H1 (cell line): ENCODE data around the gene TRAF3IP1. TPM values are rescaled to one million over a fixed set of nuclear protein-coding genes. Genes with fewer than 3 reads are reported as not detected.

ENCODE experiments used
- CTCF ChIA-PET: fragments of 300-600 bp; sonication (Branson Sonifier 250); formaldehyde crosslinking; loops from one replicate; lab custom pipeline; 2021; ENCODE audit not compliant: partially characterized antibody; lab: Charles Lee
- POLR2A ChIA-PET: fragments of 300-600 bp; sonication (Branson Sonifier 250); formaldehyde crosslinking; loops from one replicate; lab custom pipeline; 2021; ENCODE audit warnings: inconsistent platforms; ENCODE audit not compliant: partially characterized antibody; lab: Charles Lee
- DNase-seq, 2 experiments: peaks; one replicate each; pipeline versions ENCODE4 v3.0.0 to v3.0.0-alpha.2; 2010 to 2022; ENCODE audit warnings: low spot score in 2 of 2, low read depth in 1 of 2, mixed read lengths in 1 of 2
- FAIRE-seq: peaks from 2 replicates; lab custom pipeline; 2011; peaks lifted over from hg19 to GRCh38; lab: Jason Lieb, UNC
- H2AFZ ChIP-seq: 2 replicates; pipeline ENCODE4 v1.8.1; 2012; ENCODE audit warnings: low read length, inconsistent platforms
- H2AK5ac ChIP-seq: 2 replicates; pipeline ENCODE4 v1.6.1; 2013; ENCODE audit warnings: low read depth, low read length
- H2BK120ac ChIP-seq: replicated peaks from 2 replicates; pipeline ENCODE3; 2013; ENCODE audit warnings: low read depth, low read length, inconsistent platforms
- H2BK12ac ChIP-seq: 2 replicates; pipeline ENCODE4 v1.6.1; 2013; ENCODE audit warnings: low read depth, low read length
- H2BK15ac ChIP-seq: 2 replicates; pipeline ENCODE4 v1.6.1; 2013; ENCODE audit warnings: low read length
- H2BK20ac ChIP-seq: 2 replicates; pipeline ENCODE4 v1.6.1; 2013; ENCODE audit warnings: low read length
- H2BK5ac ChIP-seq: 2 replicates; pipeline ENCODE4 v1.6.1; 2013; ENCODE audit warnings: low read depth, low read length
- H3K14ac ChIP-seq: 2 replicates; pipeline ENCODE4 v1.6.1; 2013; ENCODE audit warnings: inconsistent platforms; ENCODE audit not compliant: insufficient read length
- H3K18ac ChIP-seq: 2 replicates; pipeline ENCODE4 v1.6.1; 2013; ENCODE audit warnings: low read length; ENCODE audit errors: extremely low read depth
- H3K23ac ChIP-seq: 2 replicates; pipeline ENCODE4 v1.6.1; 2013; ENCODE audit warnings: inconsistent platforms; ENCODE audit not compliant: insufficient read length
- H3K23me2 ChIP-seq: 2 replicates; pipeline ENCODE4 v1.6.1; 2013; ENCODE audit warnings: low read depth, low read length
- H3K27ac ChIP-seq: 2 replicates; pipeline ENCODE4 v1.6.1; 2011; ENCODE audit warnings: low read depth, low read length, inconsistent platforms
- H3K27me3 ChIP-seq, 4 experiments: replicated peaks in 1 of 4; 1 replicate in 1 of 4; 2 replicates in 3 of 4; pipeline versions ENCODE4 v1.6.1 to v1.8.1; 2011 to 2013; ENCODE audit warnings: low read length in 3 of 4, mild to moderate bottlenecking in 3 of 4, inconsistent platforms in 2 of 4, mixed read lengths in 2 of 4, moderate library complexity in 1 of 4; ENCODE audit not compliant: control insufficient read depth in 3 of 4, insufficient read depth in 3 of 4; ENCODE audit errors: extremely low read depth in 1 of 4
- H3K36me3 ChIP-seq, 4 experiments: 2 replicates each; pipeline versions ENCODE4 v1.6.1 to v1.8.1; 2011 to 2013; ENCODE audit warnings: mild to moderate bottlenecking in 4 of 4, low read length in 3 of 4, moderate library complexity in 2 of 4, control low read depth in 1 of 4, inconsistent platforms in 1 of 4; ENCODE audit not compliant: insufficient read depth in 4 of 4, control insufficient read depth in 2 of 4
- H3K4ac ChIP-seq: replicated peaks from 2 replicates; pipeline ENCODE3; 2013; ENCODE audit warnings: low read length, low read depth, mixed read lengths, inconsistent platforms; ENCODE audit not compliant: insufficient read length
- H3K4me1 ChIP-seq, 4 experiments: replicated peaks in 1 of 4; 1 replicate in 1 of 4; 2 replicates in 3 of 4; pipeline versions ENCODE4 v1.6.1 to v1.8.1; 2011 to 2013; ENCODE audit warnings: low read length in 3 of 4, inconsistent platforms in 2 of 4, mixed read lengths in 1 of 4; ENCODE audit not compliant: insufficient read depth in 4 of 4, control insufficient read depth in 3 of 4
- H3K4me2 ChIP-seq, 2 experiments: 2 replicates each; pipeline versions ENCODE4 v1.6.1 to v1.8.1; 2011 to 2013; ENCODE audit warnings: low read depth in 2 of 2, low read length in 2 of 2, control low read depth in 1 of 2, inconsistent platforms in 1 of 2, mild to moderate bottlenecking in 1 of 2; ENCODE audit not compliant: insufficient read depth in 1 of 2
- H3K4me3 ChIP-seq, 4 experiments: fragments of 200-600, 300-600 bp in 1 of 4; sonication (generic), shearing (Covaris generic), sonication (Bioruptor Twin) in 1 of 4; 2 replicates each; pipeline versions ENCODE4 v1.5.1 to v1.8.1; 2011 to 2016; ENCODE audit warnings: low read length in 4 of 4, low read depth in 3 of 4, control low read depth in 2 of 4, inconsistent platforms in 2 of 4, mild to moderate bottlenecking in 2 of 4, mixed read lengths in 1 of 4, moderate library complexity in 1 of 4; ENCODE audit not compliant: insufficient read depth in 2 of 4; ENCODE audit errors: extremely low read depth in 1 of 4
- H3K56ac ChIP-seq: replicated peaks from 2 replicates; pipeline ENCODE3; 2013; ENCODE audit warnings: low read depth, mild to moderate bottlenecking, mixed read lengths, low read length, inconsistent platforms; ENCODE audit not compliant: insufficient read length
- H3K79me1 ChIP-seq: 2 replicates; pipeline ENCODE4 v1.6.1; 2013; ENCODE audit warnings: low read depth, low read length, control low read depth
- H3K79me2 ChIP-seq, 2 experiments: 2 replicates each; pipeline versions ENCODE4 v1.6.1 to v1.8.1; 2012 to 2013; ENCODE audit warnings: low read length in 2 of 2, mild to moderate bottlenecking in 2 of 2, inconsistent platforms in 1 of 2; ENCODE audit not compliant: insufficient read depth in 2 of 2, control insufficient read depth in 1 of 2
- H3K9ac ChIP-seq, 4 experiments: replicated peaks in 1 of 4; 1 replicate in 1 of 4; 2 replicates in 3 of 4; pipeline versions ENCODE4 v1.6.1 to v1.8.1; 2011 to 2013; ENCODE audit warnings: low read depth in 3 of 4, low read length in 3 of 4, control low read depth in 2 of 4, mild to moderate bottlenecking in 2 of 4, moderate library complexity in 2 of 4, inconsistent platforms in 1 of 4; ENCODE audit errors: extremely low read depth in 1 of 4
- H3K9me3 ChIP-seq, 2 experiments: 2 replicates each; pipeline versions ENCODE4 v1.6.1 to v1.8.1; 2012 to 2013; ENCODE audit warnings: mild to moderate bottlenecking in 2 of 2, moderate library complexity in 2 of 2, control low read depth in 1 of 2, inconsistent platforms in 1 of 2, low read depth in 1 of 2, low read length in 1 of 2, mixed read lengths in 1 of 2; ENCODE audit not compliant: insufficient read depth in 2 of 2
- H4K20me1 ChIP-seq, 2 experiments: replicated peaks in 1 of 2; 2 replicates each; pipeline versions ENCODE3 to v1.8.1; 2011 to 2013; ENCODE audit warnings: inconsistent platforms in 2 of 2, low read length in 2 of 2, mild to moderate bottlenecking in 1 of 2; ENCODE audit not compliant: insufficient read depth in 2 of 2, control insufficient read depth in 1 of 2
- H4K5ac ChIP-seq: 2 replicates; pipeline ENCODE4 v1.6.1; 2013; ENCODE audit warnings: low read length, low read depth, mixed read lengths, inconsistent platforms; ENCODE audit not compliant: insufficient read length
- H4K8ac ChIP-seq: 2 replicates; pipeline ENCODE4 v1.8.0; 2013; ENCODE audit warnings: mild to moderate bottlenecking, moderate library complexity, low read length, inconsistent platforms; ENCODE audit not compliant: insufficient read depth; ENCODE audit errors: extremely low read depth
- H4K91ac ChIP-seq: replicated peaks from 2 replicates; pipeline ENCODE3; 2013; ENCODE audit warnings: low read length, mixed read lengths, inconsistent platforms; ENCODE audit not compliant: insufficient read length
- ASH2L ChIP-seq: fragments of 200-600, 300-600 bp; sonication (generic); IDR thresholded peaks from one replicate; pipeline ENCODE4 v1.7.1; 2017; ENCODE audit warnings: low read length
- BRCA1 ChIP-seq: IDR thresholded peaks from 2 replicates; pipeline ENCODE4 v1.6.1; 2012; ENCODE audit warnings: low read depth, low read length, improper control_type of control experiment
- CHD2 ChIP-seq: IDR thresholded peaks from 2 replicates; pipeline ENCODE4 v1.6.1; 2012; ENCODE audit warnings: low read length, improper control_type of control experiment
- CTCF ChIP-seq, 3 experiments: IDR thresholded peaks; 1 replicate in 2 of 3; 2 replicates in 1 of 3; pipeline versions ENCODE4 v1.5.1 to v1.6.1; 2011; ENCODE audit warnings: low read length in 3 of 3, mild to moderate bottlenecking in 3 of 3, inconsistent platforms in 2 of 3, low read depth in 1 of 3, moderate library complexity in 1 of 3; ENCODE audit not compliant: insufficient read depth in 1 of 3; ENCODE audit errors: control extremely low read depth in 1 of 3
- E2F6 ChIP-seq: IDR thresholded peaks from 2 replicates; pipeline ENCODE4 v1.6.1; 2012; ENCODE audit warnings: inconsistent platforms
- GTF2F1 ChIP-seq: IDR thresholded peaks from 2 replicates; pipeline ENCODE4 v1.6.1; 2012; ENCODE audit warnings: low read depth, low read length, improper control_type of control experiment, borderline replicate concordance
- JUN ChIP-seq: IDR thresholded peaks from 2 replicates; pipeline ENCODE4 v1.6.1; 2011; ENCODE audit warnings: low read depth, mild to moderate bottlenecking, improper control_type of control experiment, low read length
- POLR2AphosphoS5 ChIP-seq: IDR thresholded peaks from 2 replicates; pipeline ENCODE4 v1.6.1; 2011; ENCODE audit warnings: low read depth, low read length
- SP1 ChIP-seq: IDR thresholded peaks from 2 replicates; pipeline ENCODE4 v1.6.1; 2011; ENCODE audit warnings: low read depth, low read length
- SP2 ChIP-seq: IDR thresholded peaks from 2 replicates; pipeline ENCODE4 v1.6.1; 2012; ENCODE audit warnings: mild to moderate bottlenecking, low read length, inconsistent platforms
- TAF1 ChIP-seq: IDR thresholded peaks from 2 replicates; pipeline ENCODE4 v1.6.1; 2011; ENCODE audit warnings: mild to moderate bottlenecking, low read depth, low read length
- YY1 ChIP-seq: IDR thresholded peaks from 2 replicates; pipeline ENCODE4 v1.6.1; 2011; ENCODE audit warnings: low read depth, mild to moderate bottlenecking, low read length
- WGBS, 2 experiments: shearing (Covaris generic) in 1 of 2; methylation state at CpG; one replicate each; pipeline versions ENCODE4 v1.1.6 to v1.1.7; 2013 to 2015; ENCODE audit warnings: low lambda C conversion rate in 2 of 2, mixed read lengths in 2 of 2, inconsistent platforms in 1 of 2, low coverage in 1 of 2, missing lambda C conversion rate in 1 of 2; ENCODE audit not compliant: insufficient replicate concordance in 2 of 2, insufficient coverage in 1 of 2, insufficient read length in 1 of 2; ENCODE audit errors: extremely low coverage in 1 of 2, missing lambda C conversion rate in 1 of 2; 5-methylcytosine and 5-hydroxymethylcytosine counted together
- polyA plus RNA-seq, 7 experiments: library from polyadenylated mRNA; depleted of rRNA in 3 of 7; stranded (reverse) in 5 of 7; unstranded in 2 of 7; fragments of >200 nt in 5 of 7; fragments of 200-250 nt in 2 of 7; gene quantifications; 1 replicate in 5 of 7; 2 replicates in 1 of 7; 4 replicates in 1 of 7; pipeline versions ENCODE4 v1.2.1 to v1.2.3, GENCODE V29; 2011 to 2013; ENCODE audit warnings: missing spikeins in 2 of 7, mixed read lengths in 2 of 7
- total RNA-seq: library from RNA; stranded (reverse); fragmentation: NEBNext Ultra II Directional; extraction: Animal tissue kit (Norgen Biotek cat#: 25700); gene quantifications from 2 replicates; pipeline ENCODE4 v1.2.1, GENCODE V29; 2021

The TRAF3IP1 gene
- total and polyA plus RNA-seq, 2 of the 8 experiments (the other 6 are each of a cell fraction or from before 2014, with no cell fraction given), result 2.3 to 17.5 TPM

GRCh38 chr2:238315031-238315595, 5.2 kb upstream of the TRAF3IP1 start:
- no peak overlapping the region for H3K9ac ChIP-seq
- POLR2A ChIA-PET, result no interaction called here
- no peaks in the 10 kb centered on the region for H3K79me1 ChIP-seq
- no peak overlapping the region for H3K14ac ChIP-seq
- 83% methylated on average over 13 of the region's 13 CpGs; no CpG with 5 or more reads in 1 of the 2 experiments for WGBS, 2 experiments
- H3K4me2 ChIP-seq, result no peak overlapping the region
- no peak overlapping the region for H4K5ac ChIP-seq
- H2BK5ac ChIP-seq, result no peak overlapping the region; the same call in 1 of the 2 replicates
- H3K23ac ChIP-seq, result no peak overlapping the region
- H4K91ac ChIP-seq, result no peak overlapping the region
- 0 out of 7 replicates have a peak, but pooled peaks cover 0 to 2% (median 0%) of the 10 kb centered on the region in 4 experiments for H3K4me1 ChIP-seq
- no peak overlapping the region for H2BK15ac ChIP-seq
- H4K8ac ChIP-seq, result no peak overlapping the region; the same call in 1 of the 2 replicates
- H3K18ac ChIP-seq, result no peak overlapping the region; the same call in 1 of the 2 replicates
- H3K4ac ChIP-seq, result no peak overlapping the region
- H3K9me3 ChIP-seq, result no peaks in the 10 kb centered on the region
- no peak overlapping the region for H2BK12ac ChIP-seq
- no peak overlapping the region for H2AFZ ChIP-seq
- CTCF ChIA-PET, result interaction anchor here (0.9 to 1.8 kb wide), 5 partner anchors 17 to 56 kb away, joined by 3 to 6 read pairs (median 3); no protein-coding TSS in a partner anchor
- no peak overlapping the region for H3K27ac ChIP-seq
- no peaks in the 10 kb centered on the region for H3K27me3 ChIP-seq
- DNase-seq (no peak), FAIRE-seq (no peak)
- no peak overlapping the region for H2BK120ac ChIP-seq
- H3K79me2 ChIP-seq, result no peaks in the 10 kb centered on the region
- H3K4me3 ChIP-seq, result no peak overlapping the region
- H2BK20ac ChIP-seq, result no peak overlapping the region
- H4K20me1 ChIP-seq, result no peaks in the 10 kb centered on the region
- no peak overlapping the region for H3K56ac ChIP-seq
- H3K36me3 ChIP-seq, result no peaks in the 10 kb centered on the region
- H2AK5ac ChIP-seq, result no peak overlapping the region
- H3K23me2 ChIP-seq, result peaks cover 5% of the 10 kb centered on the region
- no peak for TF ChIP-seq ASH2L
- no peak for TF ChIP-seq CTCF (IDR thresholded peaks at IDR 0.05; ENCODE audit: control extremely low read depth in 1 of 3, insufficient read depth in 1 of 3, low read depth in 1 of 3, low read length in 3 of 3)
- no peak for TF ChIP-seq BRCA1
- no peak for TF ChIP-seq E2F6
- no peak for TF ChIP-seq YY1
- no peak for TF ChIP-seq JUN
- TF ChIP-seq GTF2F1, result no peak
- TF ChIP-seq SP2, result no peak
- TF ChIP-seq POLR2AphosphoS5, result no peak
- no peak for TF ChIP-seq CHD2
- TF ChIP-seq SP1, result no peak
- TF ChIP-seq TAF1, result no peak
